WERI-Rb-1 (cell line): ENCODE results near the gene NUDT21.
A peak's percentile ranks its signal among the peaks of the same experiment; 100 is the strongest.
"Not testable (repeated sequence)": the region's sequence is repeated elsewhere in the genome, so short reads cannot be mapped to it uniquely, and the experiment has no call there.

Experiments used
- DNase-seq: peaks from one replicate; pipeline ENCODE4 v3.0.0-alpha.2; 2020
- H3K27ac ChIP-seq: fragments of 250-450 bp; sonication (Bioruptor Pico); 2 replicates; pipeline ENCODE4 v1.5.1; 2020; ENCODE audit warnings: mild to moderate bottlenecking, moderate library complexity
- H3K27me3 ChIP-seq: fragments of 250-450 bp; sonication (Bioruptor Pico); 2 replicates; pipeline ENCODE4 v1.5.1; 2021; ENCODE audit warnings: mild to moderate bottlenecking, low read depth, moderate library complexity; ENCODE audit not compliant: insufficient read depth, severe bottlenecking
- H3K36me3 ChIP-seq: fragments of 250-450 bp; sonication (Bioruptor Pico); 2 replicates; pipeline ENCODE4 v1.5.1; 2020; ENCODE audit warnings: mild to moderate bottlenecking, moderate library complexity
- H3K4me3 ChIP-seq: 2 replicates; pipeline ENCODE4 v1.5.1; 2011; ENCODE audit warnings: low read depth, mild to moderate bottlenecking, control low read depth, low read length
- H3K9me3 ChIP-seq: fragments of 250-450 bp; sonication (Bioruptor Pico); 2 replicates; pipeline ENCODE4 v1.5.1; 2021; ENCODE audit warnings: mild to moderate bottlenecking, moderate library complexity; ENCODE audit not compliant: severe bottlenecking
- CTCF ChIP-seq: IDR thresholded peaks from 2 replicates; pipeline ENCODE4 v1.5.1; 2011; ENCODE audit warnings: low read depth, mild to moderate bottlenecking, control low read depth, inconsistent platforms, low read length

Gene NUDT21

GRCh38 chr16:56450986-56451752, at the start of gene NUDT21, which contains the start of gene OGFOD1:
Gene NUDT21, minus strand, starts transcription at chr16:56451332. Its CDS starts 130 bp downstream, at chr16:56451202.
Gene OGFOD1, plus strand, starts transcription at chr16:56451554. Its CDS starts 59 bp downstream, at chr16:56451613.
- no peaks in the 10 kb centered on the region for H3K9me3 ChIP-seq
- H3K27ac ChIP-seq: peak within 1 kb of the TSS; percentile 95
- no peak for TF ChIP-seq CTCF
- H3K27me3 ChIP-seq: no peaks in the 10 kb centered on the region
- DNase-seq: peak; percentile 95
- H3K36me3 ChIP-seq: peaks cover 49% of the 10 kb centered on the region
- peak within 1 kb of the TSS; percentile 99 for H3K4me3 ChIP-seq

GRCh38 chr16:56493815-56494214, 42.7 kb upstream of the NUDT21 start:
- Histone ChIP-seq H3K36me3 (peaks cover 16% of the 10 kb centered on the region), H3K9me3 (no peaks in the 10 kb centered on the region), H3K4me3 (no peak overlapping the region), H3K27ac (no peak overlapping the region), H3K27me3 (no peaks in the 10 kb centered on the region)
- DNase-seq: no peak
- TF ChIP-seq CTCF: no peak

- H3K4me3 ChIP-seq: no peak overlapping the region
- DNase-seq: no peak
- H3K27me3 ChIP-seq: no peaks in the 10 kb centered on the region
- no peaks in the 10 kb centered on the region for H3K9me3 ChIP-seq
- no peak for TF ChIP-seq CTCF
- H3K36me3 ChIP-seq: peaks cover 13% of the 10 kb centered on the region
- H3K27ac ChIP-seq: no peak overlapping the region
Observed at GRCh38 chr16:56493126-56493525, 42.0 kb upstream of the NUDT21 start.

GRCh38 chr16:56491657-56492261, 40.6 kb upstream of the NUDT21 start:
- TF ChIP-seq CTCF: no peak
- DNase-seq: no peak
- Histone ChIP-seq H3K9me3 (no peaks in the 10 kb centered on the region), H3K27me3 (no peaks in the 10 kb centered on the region), H3K36me3 (peaks cover 6% of the 10 kb centered on the region), H3K27ac (no peak overlapping the region), H3K4me3 (no peak overlapping the region)

- not testable (repeated sequence) for H3K4me3 ChIP-seq, H3K9me3 ChIP-seq, H3K27me3 ChIP-seq, DNase-seq, H3K36me3 ChIP-seq, H3K27ac ChIP-seq
Observed at GRCh38 chr16:56488868-56489267, 37.7 kb upstream of the NUDT21 start.

DNA sequence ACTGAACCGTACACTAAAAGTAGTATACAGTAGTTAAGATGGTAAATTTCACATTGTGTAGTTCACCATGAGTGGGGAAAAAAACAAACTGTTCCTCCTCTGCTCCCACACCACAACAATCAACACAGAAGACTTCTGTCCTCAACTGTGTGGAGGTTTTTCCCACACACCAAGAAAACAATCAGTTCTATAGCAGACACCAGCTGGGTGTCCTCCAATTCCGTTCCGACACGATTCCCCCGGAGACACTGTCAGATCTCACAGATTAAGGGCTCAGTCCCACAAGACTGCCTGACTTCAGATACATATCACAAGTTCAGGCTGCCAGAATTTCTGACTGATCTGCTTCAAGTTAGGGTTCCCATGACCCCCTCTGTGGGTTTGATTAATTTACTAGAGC, 36.9 kb upstream of the NUDT21 start:
- peaks cover 12% of the 10 kb centered on the region for H3K36me3 ChIP-seq
- no peak overlapping the region for H3K4me3 ChIP-seq
- no peaks in the 10 kb centered on the region for H3K9me3 ChIP-seq
- H3K27ac ChIP-seq: peak overlapping the region; percentile 30
- no peaks in the 10 kb centered on the region for H3K27me3 ChIP-seq
- TF ChIP-seq CTCF: no peak
- DNase-seq: peak; percentile 65
